Measurements from ENCODE around the gene ZFY. TPM values are rescaled to one million over a fixed set of nuclear protein-coding genes. Genes with fewer than 3 reads are reported as not detected.

The ZFY gene
- total RNA-seq, 1 experiment from 2014 or later = not detected

DNA sequence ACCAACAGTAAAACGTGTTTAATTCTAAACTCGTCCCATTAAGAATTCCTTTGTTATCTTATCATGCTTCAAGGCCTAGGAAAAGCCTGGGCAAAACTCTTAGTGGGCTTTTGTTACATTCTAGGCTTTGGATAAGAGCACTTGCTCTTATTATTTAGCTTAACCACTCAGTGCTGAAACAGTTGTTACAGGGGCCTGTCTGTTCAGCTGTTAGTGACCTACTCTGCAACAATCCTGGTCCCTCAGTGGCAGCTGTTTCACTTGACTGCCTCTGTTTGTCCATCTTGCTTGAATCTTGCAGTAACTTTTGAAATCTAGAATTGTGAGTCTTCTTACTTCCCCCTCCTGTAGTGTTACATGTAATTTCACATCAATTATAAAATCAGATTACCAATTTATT is 88.4 kb downstream of the ZFY start:
- H3K4me2 ChIP-seq (ENCODE audit: low read length) = no peak overlapping the region
- H3K9ac ChIP-seq (ENCODE audit: low read length) = no peak overlapping the region
- CTCF ChIA-PET = no interaction called here
- POLR2A ChIA-PET (ENCODE audit: unreplicated experiment) = no interaction called here
- no peak for DNase-seq
- no peaks in the 10 kb centered on the region for H3K27me3 ChIP-seq (ENCODE audit: low read length)
- no peak for TF ChIP-seq EZH2phosphoT487 (IDR thresholded peaks at IDR 0.05; ENCODE audit: borderline replicate concordance, low read length)
- no peak for TF ChIP-seq EZH2 (IDR thresholded peaks at IDR 0.05; ENCODE audit: low read length, unreplicated experiment)
- TF ChIP-seq, protein P1, sequence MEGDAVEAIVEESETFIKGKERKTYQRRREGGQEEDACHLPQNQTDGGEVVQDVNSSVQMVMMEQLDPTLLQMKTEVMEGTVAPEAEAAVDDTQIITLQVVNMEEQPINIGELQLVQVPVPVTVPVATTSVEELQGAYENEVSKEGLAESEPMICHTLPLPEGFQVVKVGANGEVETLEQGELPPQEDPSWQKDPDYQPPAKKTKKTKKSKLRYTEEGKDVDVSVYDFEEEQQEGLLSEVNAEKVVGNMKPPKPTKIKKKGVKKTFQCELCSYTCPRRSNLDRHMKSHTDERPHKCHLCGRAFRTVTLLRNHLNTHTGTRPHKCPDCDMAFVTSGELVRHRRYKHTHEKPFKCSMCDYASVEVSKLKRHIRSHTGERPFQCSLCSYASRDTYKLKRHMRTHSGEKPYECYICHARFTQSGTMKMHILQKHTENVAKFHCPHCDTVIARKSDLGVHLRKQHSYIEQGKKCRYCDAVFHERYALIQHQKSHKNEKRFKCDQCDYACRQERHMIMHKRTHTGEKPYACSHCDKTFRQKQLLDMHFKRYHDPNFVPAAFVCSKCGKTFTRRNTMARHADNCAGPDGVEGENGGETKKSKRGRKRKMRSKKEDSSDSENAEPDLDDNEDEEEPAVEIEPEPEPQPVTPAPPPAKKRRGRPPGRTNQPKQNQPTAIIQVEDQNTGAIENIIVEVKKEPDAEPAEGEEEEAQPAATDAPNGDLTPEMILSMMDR (conservative IDR thresholded peaks at IDR 0.05; ENCODE audit: low read depth, low read length) = no peak
- no peaks in the 10 kb centered on the region for H3K9me3 ChIP-seq (ENCODE audit: low read length)
- H3K27ac ChIP-seq (ENCODE audit: low read length) = no peak overlapping the region
- intact Hi-C loops (cut with micrococcal nuclease) = no loop called here
- no peak overlapping the region for H3K4me3 ChIP-seq (ENCODE audit: low read length)
- H4K20me1 ChIP-seq (ENCODE audit: low read length) = no peaks in the 10 kb centered on the region
- H3K36me3 ChIP-seq (ENCODE audit: low read depth, low read length) = no peaks in the 10 kb centered on the region
- no peaks in the 10 kb centered on the region for H3K79me2 ChIP-seq (ENCODE audit: low read length)
- H3K9me2 ChIP-seq (replicated peaks; ENCODE audit: low read length) = no peaks in the 10 kb centered on the region
- no peak for ATAC-seq
- no TSS peak for BruUV-seq (replicated peaks)
- H3F3A ChIP-seq (ENCODE audit: low read length, unreplicated experiment) = no peaks in the 10 kb centered on the region
- no peak overlapping the region for H2AFZ ChIP-seq (ENCODE audit: low read length)
- H3K4me1 ChIP-seq (ENCODE audit: insufficient read depth, low read length) = no peaks in the 10 kb centered on the region

GRCh38 chrY:3025357-3025756 is 90.2 kb downstream of the ZFY start:
- TF ChIP-seq, protein P1 (conservative IDR thresholded peaks at IDR 0.05; ENCODE audit: low read depth, low read length) = no peak
- TF ChIP-seq EZH2 (IDR thresholded peaks at IDR 0.05; ENCODE audit: low read length, unreplicated experiment) = no peak
- no peak for TF ChIP-seq EZH2phosphoT487 (IDR thresholded peaks at IDR 0.05; ENCODE audit: borderline replicate concordance, low read length)
- intact Hi-C loops (cut with micrococcal nuclease) = no loop called here
- Histone ChIP-seq H3K4me3 (ENCODE audit: low read length) (no peak overlapping the region), H3K36me3 (ENCODE audit: low read depth, low read length) (no peaks in the 10 kb centered on the region), H3K4me2 (ENCODE audit: low read length) (no peak overlapping the region), H2AFZ (ENCODE audit: low read length) (no peak overlapping the region), H3K27ac (ENCODE audit: low read length) (no peak overlapping the region), H3K27me3 (ENCODE audit: low read length) (no peaks in the 10 kb centered on the region), H3K79me2 (ENCODE audit: low read length) (no peaks in the 10 kb centered on the region), H3K9me3 (ENCODE audit: low read length) (no peaks in the 10 kb centered on the region), H3F3A (ENCODE audit: low read length, unreplicated experiment) (no peaks in the 10 kb centered on the region), H4K20me1 (ENCODE audit: low read length) (no peaks in the 10 kb centered on the region), H3K9me2 (replicated peaks; ENCODE audit: low read length) (no peaks in the 10 kb centered on the region), H3K9ac (ENCODE audit: low read length) (no peak overlapping the region), H3K4me1 (ENCODE audit: insufficient read depth, low read length) (no peaks in the 10 kb centered on the region)
- no TSS peak for BruUV-seq (replicated peaks)
- ChIA-PET CTCF (no interaction called here), POLR2A (ENCODE audit: unreplicated experiment) (no interaction called here)
- DNase-seq (no peak), ATAC-seq (no peak)

Other genes starting within 250 kb of the ZFY start
- not detected in 2 replicates for gene SRY, start 147.7 kb upstream of the ZFY start, total RNA-seq (2014; rRNA removed)
- gene RPS4Y1, start 93.8 kb upstream of the ZFY start, total RNA-seq (2014; rRNA removed) = not detected in 2 replicates

All from PC-3 (cell line).